ENCODE data around the gene ERFL. TPM values are rescaled to one million over a fixed set of nuclear protein-coding genes. Genes with fewer than 3 reads are reported as not detected.
A peak's percentile ranks its signal among the peaks of the same experiment; 100 is the strongest.
"Not testable (repeated sequence)": the region's sequence is repeated elsewhere in the genome, so short reads cannot be mapped to it uniquely, and the experiment has no call there.

The ERFL gene
- total RNA-seq, 4 donors from 2014 or later: 0.32 to 0.42 (median 0.33) TPM; not detected in 1

DNA sequence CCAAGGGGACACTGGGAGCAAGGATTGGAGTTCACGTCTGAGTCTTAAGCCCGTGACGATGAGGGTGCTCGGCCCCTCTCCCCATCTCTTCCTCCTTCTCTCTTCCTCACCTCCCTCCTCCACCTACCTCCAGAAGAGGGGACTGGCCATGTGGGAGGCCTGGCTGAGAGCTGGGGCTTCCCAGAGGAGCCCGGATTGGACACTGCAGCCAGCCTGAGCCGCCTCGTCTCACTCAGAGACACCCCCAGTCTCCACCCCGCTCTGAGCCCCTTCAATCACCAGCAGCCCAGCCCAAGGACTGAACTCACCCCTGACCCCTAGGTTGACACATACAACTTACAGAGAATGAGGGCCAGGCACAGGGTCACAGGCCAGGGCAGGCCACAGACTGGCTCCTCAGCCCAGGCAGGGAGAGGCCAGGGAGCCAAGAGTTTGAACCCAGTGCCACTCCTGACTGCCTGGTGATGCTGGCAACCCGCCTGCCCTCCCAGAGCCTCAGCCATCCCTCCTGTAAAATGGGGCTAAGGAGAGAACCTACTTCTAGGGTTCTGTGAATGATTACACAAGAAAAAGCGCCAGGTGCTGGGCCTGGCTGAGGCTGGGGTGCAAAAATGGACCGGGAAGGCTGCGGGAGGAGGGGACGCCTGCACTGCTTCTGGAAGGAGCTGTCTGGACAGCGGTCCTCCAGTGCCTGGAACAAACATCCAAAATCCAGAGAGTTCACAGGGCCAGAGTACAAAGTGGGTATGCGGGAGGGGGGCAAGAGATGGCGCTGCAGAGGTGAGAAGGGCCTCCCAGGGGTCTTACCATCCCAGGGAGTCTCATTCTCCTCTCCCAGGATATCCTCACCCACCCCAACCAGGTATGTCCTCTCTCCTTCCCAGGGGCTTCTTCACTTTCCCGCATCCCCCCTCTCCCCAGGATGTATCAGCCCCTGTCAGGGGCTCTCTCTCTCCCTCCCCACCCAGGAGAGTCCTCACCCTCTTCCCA lies 50.0 kb downstream of the ERFL start:
- no peak overlapping the region for H3K4me3 ChIP-seq

DNA sequence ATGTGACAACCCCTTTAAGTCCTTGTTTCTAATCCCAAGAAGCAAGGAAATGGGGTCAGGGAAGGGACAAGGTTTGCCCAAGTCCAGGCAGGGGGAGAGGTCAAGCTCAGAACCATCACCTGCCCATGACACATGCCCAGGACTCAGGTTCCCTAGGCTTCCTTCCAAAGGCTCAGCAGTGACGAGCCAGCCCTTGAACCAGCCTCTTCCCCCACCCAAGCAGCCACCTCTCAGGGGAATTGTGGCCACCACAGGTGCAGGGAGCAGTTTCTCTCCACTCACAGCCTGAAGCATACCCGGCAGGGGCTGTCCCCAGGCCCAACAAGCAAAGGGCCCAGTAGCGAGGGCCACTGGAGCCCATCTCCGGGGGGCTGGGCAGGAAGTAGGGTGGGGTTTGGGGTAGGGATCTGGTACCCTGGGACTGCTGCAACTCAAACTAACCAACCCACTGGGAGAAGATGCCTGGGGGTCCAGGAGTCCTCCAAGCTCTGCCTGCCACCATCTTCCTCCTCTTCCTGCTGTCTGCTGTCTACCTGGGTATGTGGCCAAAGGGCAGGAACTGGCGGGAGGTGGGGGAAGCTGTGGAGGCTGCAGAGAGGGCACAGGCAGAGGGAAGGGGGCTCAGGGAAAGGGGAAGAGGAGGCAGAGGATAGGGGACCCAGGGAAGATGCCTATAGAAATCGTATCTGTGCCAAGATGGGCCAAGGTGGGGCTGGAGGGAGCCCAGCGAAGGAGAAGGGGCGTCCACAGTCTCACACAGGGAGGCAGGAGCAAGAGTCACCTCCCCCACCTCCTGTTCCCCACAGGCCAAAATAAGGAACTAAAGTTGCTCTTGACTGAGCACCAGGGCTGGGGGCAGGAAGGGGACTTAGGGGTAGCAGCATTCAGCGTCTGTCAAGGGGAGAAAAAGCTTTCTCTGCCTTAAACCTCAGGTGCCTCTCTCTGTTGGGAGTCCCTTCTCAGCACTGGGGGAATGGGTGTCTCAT lies 51.1 kb downstream of the ERFL start, which contains the start of gene CD79A:
TSS of gene CD79A (plus strand) at position 433 of the 986 bp plus-strand sequence. CDS start at position 459, 26 bp downstream.
- Histone ChIP-seq H3K27ac (replicated peaks in 1 of 4) (no peak within 1 kb of the TSS), H3K4me1 (peaks cover 2 to 11% (median 5%) of the 10 kb centered on the region in 4 donors), H3K9me3 (no peaks in the 10 kb centered on the region), H3K4me3 (peak within 1 kb of the TSS in 1 of 4 donors; percentile 31), H3K27me3 (no peaks in the 10 kb centered on the region), H3K36me3 (peaks cover 0 to 9% (median 7%) of the 10 kb centered on the region in 4 donors)
- no peak for TF ChIP-seq EP300 (IDR thresholded peaks at IDR 0.05)
- TF ChIP-seq POLR2A (IDR thresholded peaks at IDR 0.05; ENCODE audit: low read depth): no peak
- TF ChIP-seq POLR2AphosphoS5 (IDR thresholded peaks at IDR 0.05): no peak
- TF ChIP-seq, protein P1, sequence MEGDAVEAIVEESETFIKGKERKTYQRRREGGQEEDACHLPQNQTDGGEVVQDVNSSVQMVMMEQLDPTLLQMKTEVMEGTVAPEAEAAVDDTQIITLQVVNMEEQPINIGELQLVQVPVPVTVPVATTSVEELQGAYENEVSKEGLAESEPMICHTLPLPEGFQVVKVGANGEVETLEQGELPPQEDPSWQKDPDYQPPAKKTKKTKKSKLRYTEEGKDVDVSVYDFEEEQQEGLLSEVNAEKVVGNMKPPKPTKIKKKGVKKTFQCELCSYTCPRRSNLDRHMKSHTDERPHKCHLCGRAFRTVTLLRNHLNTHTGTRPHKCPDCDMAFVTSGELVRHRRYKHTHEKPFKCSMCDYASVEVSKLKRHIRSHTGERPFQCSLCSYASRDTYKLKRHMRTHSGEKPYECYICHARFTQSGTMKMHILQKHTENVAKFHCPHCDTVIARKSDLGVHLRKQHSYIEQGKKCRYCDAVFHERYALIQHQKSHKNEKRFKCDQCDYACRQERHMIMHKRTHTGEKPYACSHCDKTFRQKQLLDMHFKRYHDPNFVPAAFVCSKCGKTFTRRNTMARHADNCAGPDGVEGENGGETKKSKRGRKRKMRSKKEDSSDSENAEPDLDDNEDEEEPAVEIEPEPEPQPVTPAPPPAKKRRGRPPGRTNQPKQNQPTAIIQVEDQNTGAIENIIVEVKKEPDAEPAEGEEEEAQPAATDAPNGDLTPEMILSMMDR (IDR thresholded peaks at IDR 0.05): no peak
- DNase-seq (ENCODE audit: extremely low spot score): no peak
- WGBS: 57% methylated on average over 9 of the region's 9 CpGs
- intact Hi-C loops (cut with DNase I): no loop called here

More for the DNA sequence above, 50.0 kb downstream of the ERFL start:
- DNase-seq (ENCODE audit: extremely low spot score): no peak
- peaks cover 9 to 14% (median 10%) of the 10 kb centered on the region in 4 donors for H3K4me1 ChIP-seq
- H3K36me3 ChIP-seq: no peaks in the 10 kb centered on the region
- no peaks in the 10 kb centered on the region for H3K27me3 ChIP-seq
- intact Hi-C loops (cut with DNase I): no loop called here
- TF ChIP-seq POLR2AphosphoS5 (IDR thresholded peaks at IDR 0.05) (no peak), EP300 (IDR thresholded peaks at IDR 0.05) (no peak), POLR2A (IDR thresholded peaks at IDR 0.05; ENCODE audit: low read depth) (no peak)
- TF ChIP-seq, protein P1 (IDR thresholded peaks at IDR 0.05): no peak
- 66% methylated on average over 16 of the region's 17 CpGs for WGBS
- no peaks in the 10 kb centered on the region for H3K9me3 ChIP-seq
- H3K27ac ChIP-seq (replicated peaks in 1 of 4): no peak overlapping the region

DNA sequence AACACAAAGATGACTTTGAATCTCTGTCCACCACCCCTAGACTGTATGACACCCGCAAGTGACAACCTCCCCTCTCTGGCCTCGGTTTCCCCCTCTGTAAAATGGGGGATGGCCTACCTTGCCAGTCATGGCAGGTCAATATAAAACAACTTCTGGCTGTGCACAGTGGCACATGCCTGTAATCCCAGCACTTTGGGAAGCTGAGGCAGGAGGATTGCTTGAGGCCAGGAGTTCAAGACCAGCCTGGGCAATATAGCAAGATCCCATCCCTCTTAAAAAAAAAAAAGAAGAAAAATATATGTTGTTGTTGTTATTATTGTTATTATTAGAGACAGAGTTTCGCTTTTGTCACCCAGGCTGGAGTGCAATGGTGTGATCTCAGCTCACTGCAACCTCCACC lies 52.3 kb downstream of the ERFL start:
- intact Hi-C loops (cut with DNase I): not testable (repeated sequence)
- H3K4me1 ChIP-seq: peaks cover 0 to 16% (median 4%) of the 10 kb centered on the region in 4 donors
- WGBS: 91% methylated on average over 3 of the region's 3 CpGs

DNA sequence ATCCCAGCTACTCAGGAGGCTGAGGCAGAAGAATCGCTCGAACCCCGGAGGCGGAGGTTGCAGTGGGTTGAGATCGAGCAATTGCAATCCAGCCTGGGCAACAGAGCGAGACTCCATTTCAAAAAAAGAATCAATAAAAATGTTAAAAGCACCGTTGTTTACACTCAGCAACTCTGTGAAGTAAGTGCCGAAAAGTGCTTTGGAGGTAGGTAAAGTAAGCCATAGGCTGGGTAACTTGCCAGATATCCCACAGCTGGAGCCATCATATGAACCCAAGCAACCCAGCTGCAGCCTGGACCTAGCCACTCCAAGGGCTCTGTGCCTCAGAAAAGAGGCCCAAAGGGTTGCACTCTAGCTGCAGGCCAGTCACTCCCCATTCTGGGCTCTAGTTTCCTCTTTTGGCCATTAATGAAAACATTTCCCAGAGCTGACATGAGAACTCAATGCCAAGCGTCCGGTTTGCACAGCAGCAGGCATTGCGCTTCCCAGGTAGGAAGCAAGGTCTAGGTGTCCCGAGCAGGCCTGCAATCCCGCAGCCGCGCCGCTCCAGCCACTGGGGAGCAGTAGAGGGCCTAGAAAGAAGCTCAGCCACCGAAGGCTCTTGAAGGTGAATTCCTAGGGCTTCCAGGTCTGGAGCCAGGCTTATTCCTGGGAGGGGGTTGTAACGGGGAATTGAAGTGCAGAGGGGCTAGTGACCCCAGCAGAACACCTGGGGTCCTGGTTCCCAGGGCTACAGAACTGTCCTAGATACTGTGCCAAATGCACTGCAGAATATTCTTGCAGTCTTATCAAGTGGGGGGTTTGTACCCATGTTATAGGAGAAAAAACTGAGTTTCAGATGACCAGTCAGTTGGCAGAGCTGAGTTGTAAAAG lies 55.2 kb downstream of the ERFL start:
- Histone ChIP-seq H3K27ac (replicated peaks in 1 of 4) (no peak overlapping the region), H3K36me3 (peaks cover 10 to 50% (median 47%) of the 10 kb centered on the region in 4 donors), H3K27me3 (no peaks in the 10 kb centered on the region), H3K4me3 (no peak overlapping the region), H3K4me1 (peaks cover 0 to 17% (median 10%) of the 10 kb centered on the region in 4 donors), H3K9me3 (no peaks in the 10 kb centered on the region)
- DNase-seq (ENCODE audit: extremely low spot score): no peak
- peak in 1 of 2 donors; percentile 33 for TF ChIP-seq POLR2AphosphoS5 (IDR thresholded peaks at IDR 0.05)
- TF ChIP-seq EP300 (IDR thresholded peaks at IDR 0.05): no peak
- TF ChIP-seq, protein P1 (IDR thresholded peaks at IDR 0.05): peak; percentile 34 to 61 (median 44)
- no peak for TF ChIP-seq POLR2A (IDR thresholded peaks at IDR 0.05; ENCODE audit: low read depth)
- intact Hi-C loops (cut with DNase I): loop anchor here (5.0 kb wide), 2 partner anchors 64 to 84 kb away; partner anchors contain the start of gene RABAC1
- 51% methylated on average over 18 of the region's 18 CpGs for WGBS

More for the DNA sequence above, 52.3 kb downstream of the ERFL start:
- not testable (repeated sequence) for H3K4me3 ChIP-seq; H3K27me3 ChIP-seq; H3K27ac ChIP-seq (replicated peaks in 1 of 4); DNase-seq (ENCODE audit: extremely low spot score); H3K9me3 ChIP-seq
- peaks cover 0 to 21% (median 19%) of the 10 kb centered on the region in 4 donors for H3K36me3 ChIP-seq

All from esophagus muscularis mucosa (tissue), 4 donors.